ENCODE measurements around the gene STK40. TPM values are rescaled to one million over a fixed set of nuclear protein-coding genes. Genes with fewer than 3 reads are reported as not detected.
A peak's percentile ranks its signal among the peaks of the same experiment; 100 is the strongest.

STK40 gene
- total and polyA plus RNA-seq, 9 of the 15 experiments (the other 6 are each of a cell fraction or from before 2014, with no cell fraction given), result 0.69 to 94.3 (median 39.1) TPM

DNA sequence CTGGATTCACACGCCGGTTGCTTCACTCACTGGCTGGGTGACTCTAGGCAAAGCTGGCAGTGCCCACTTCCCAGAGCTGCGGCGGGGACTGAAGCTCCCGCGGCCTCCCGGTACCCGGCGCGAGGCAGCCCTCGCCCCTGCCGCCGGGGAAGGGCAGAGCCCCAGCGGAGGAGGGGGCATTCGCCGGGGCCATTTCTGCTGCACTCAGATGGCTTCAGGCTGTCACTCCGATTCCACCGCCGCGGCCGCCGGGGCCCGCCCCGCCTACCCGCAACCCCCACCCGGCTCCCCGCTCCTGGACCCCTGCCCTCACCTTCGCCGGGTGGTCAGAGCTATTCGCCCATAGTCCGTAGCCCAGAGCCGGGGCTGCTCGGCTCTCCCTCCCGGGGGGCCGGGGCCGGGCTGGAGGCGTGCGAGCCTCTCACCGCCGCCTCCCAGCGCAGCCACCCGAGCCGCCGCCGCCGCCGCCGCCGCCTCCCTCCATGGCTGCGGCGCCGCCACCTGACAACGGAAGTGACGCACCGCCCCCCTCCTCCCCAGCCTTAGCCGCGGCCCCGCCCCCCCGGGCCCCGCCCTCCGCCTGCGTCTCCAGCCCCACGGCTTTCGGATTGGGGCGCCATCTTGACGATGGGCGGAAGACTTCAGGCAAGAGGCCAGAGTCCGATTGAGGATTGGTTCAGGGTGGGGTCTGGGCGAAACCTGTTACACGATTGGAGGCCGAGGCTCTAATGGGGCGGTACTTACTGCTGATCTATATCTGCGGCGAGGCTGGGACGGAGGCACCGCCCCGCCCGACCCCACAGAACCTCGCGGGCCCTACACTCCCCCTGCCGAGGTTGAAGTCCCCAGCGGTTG lies at the start of gene STK40 (continued):
- TF ChIP-seq, protein P1, sequence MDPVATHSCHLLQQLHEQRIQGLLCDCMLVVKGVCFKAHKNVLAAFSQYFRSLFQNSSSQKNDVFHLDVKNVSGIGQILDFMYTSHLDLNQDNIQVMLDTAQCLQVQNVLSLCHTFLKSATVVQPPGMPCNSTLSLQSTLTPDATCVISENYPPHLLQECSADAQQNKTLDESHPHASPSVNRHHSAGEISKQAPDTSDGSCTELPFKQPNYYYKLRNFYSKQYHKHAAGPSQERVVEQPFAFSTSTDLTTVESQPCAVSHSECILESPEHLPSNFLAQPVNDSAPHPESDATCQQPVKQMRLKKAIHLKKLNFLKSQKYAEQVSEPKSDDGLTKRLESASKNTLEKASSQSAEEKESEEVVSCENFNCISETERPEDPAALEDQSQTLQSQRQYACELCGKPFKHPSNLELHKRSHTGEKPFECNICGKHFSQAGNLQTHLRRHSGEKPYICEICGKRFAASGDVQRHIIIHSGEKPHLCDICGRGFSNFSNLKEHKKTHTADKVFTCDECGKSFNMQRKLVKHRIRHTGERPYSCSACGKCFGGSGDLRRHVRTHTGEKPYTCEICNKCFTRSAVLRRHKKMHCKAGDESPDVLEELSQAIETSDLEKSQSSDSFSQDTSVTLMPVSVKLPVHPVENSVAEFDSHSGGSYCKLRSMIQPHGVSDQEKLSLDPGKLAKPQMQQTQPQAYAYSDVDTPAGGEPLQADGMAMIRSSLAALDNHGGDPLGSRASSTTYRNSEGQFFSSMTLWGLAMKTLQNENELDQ (CRISPR knock-in tag; IDR thresholded peaks at IDR 0.05; ENCODE audit: borderline replicate concordance), result no peak
- TF ChIP-seq, protein P2, sequence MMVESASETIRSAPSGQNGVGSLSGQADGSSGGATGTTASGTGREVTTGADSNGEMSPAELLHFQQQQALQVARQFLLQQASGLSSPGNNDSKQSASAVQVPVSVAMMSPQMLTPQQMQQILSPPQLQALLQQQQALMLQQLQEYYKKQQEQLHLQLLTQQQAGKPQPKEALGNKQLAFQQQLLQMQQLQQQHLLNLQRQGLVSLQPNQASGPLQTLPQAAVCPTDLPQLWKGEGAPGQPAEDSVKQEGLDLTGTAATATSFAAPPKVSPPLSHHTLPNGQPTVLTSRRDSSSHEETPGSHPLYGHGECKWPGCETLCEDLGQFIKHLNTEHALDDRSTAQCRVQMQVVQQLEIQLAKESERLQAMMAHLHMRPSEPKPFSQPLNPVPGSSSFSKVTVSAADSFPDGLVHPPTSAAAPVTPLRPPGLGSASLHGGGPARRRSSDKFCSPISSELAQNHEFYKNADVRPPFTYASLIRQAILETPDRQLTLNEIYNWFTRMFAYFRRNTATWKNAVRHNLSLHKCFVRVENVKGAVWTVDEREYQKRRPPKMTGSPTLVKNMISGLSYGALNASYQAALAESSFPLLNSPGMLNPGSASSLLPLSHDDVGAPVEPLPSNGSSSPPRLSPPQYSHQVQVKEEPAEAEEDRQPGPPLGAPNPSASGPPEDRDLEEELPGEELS (CRISPR knock-in tag; IDR thresholded peaks at IDR 0.05; ENCODE audit: borderline replicate concordance), result no peak
- TF ChIP-seq, protein P3, sequence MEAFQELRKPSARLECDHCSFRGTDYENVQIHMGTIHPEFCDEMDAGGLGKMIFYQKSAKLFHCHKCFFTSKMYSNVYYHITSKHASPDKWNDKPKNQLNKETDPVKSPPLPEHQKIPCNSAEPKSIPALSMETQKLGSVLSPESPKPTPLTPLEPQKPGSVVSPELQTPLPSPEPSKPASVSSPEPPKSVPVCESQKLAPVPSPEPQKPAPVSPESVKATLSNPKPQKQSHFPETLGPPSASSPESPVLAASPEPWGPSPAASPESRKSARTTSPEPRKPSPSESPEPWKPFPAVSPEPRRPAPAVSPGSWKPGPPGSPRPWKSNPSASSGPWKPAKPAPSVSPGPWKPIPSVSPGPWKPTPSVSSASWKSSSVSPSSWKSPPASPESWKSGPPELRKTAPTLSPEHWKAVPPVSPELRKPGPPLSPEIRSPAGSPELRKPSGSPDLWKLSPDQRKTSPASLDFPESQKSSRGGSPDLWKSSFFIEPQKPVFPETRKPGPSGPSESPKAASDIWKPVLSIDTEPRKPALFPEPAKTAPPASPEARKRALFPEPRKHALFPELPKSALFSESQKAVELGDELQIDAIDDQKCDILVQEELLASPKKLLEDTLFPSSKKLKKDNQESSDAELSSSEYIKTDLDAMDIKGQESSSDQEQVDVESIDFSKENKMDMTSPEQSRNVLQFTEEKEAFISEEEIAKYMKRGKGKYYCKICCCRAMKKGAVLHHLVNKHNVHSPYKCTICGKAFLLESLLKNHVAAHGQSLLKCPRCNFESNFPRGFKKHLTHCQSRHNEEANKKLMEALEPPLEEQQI (IDR thresholded peaks at IDR 0.05), result no peak
- no peak for TF ChIP-seq TAL1 (IDR thresholded peaks at IDR 0.05)
- TF ChIP-seq, protein P4, sequence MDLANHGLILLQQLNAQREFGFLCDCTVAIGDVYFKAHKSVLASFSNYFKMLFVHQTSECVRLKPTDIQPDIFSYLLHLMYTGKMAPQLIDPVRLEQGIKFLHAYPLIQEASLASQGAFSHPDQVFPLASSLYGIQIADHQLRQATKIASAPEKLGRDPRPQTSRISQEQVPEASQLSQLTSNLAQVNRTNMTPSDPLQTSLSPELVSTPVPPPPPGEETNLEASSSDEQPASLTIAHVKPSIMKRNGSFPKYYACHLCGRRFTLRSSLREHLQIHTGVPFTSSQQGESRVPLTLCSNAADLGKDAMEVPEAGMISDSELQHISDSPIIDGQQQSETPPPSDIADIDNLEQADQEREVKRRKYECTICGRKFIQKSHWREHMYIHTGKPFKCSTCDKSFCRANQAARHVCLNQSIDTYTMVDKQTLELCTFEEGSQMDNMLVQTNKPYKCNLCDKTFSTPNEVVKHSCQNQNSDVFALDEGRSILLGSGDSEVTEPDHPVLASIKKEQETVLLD (IDR thresholded peaks at IDR 0.05), result no peak
- TF ChIP-seq CEBPB (tag; IDR thresholded peaks at IDR 0.05), result no peak
- peak; percentile 83 for TF ChIP-seq ZBTB1 (CRISPR knock-in tag; IDR thresholded peaks at IDR 0.05; ENCODE audit: borderline replicate concordance, low read depth)
- TF ChIP-seq ZNF584 (CRISPR knock-in tag; IDR thresholded peaks at IDR 0.05; ENCODE audit: low read depth), result no peak
- TF ChIP-seq EP400 (IDR thresholded peaks at IDR 0.05), result no peak
- TF ChIP-seq ATF7 (IDR thresholded peaks at IDR 0.05), result no peak
- TF ChIP-seq MYC (IDR thresholded peaks at IDR 0.05; ENCODE audit: low read depth, low read length), result no peak; the same call in 1 of the 2 replicates
- peak; percentile 82; the same call in 1 of the 2 replicates for TF ChIP-seq MYC (CRISPR knock-in tag; IDR thresholded peaks at IDR 0.05; ENCODE audit: borderline replicate concordance, low read depth)
- TF ChIP-seq, protein P5, sequence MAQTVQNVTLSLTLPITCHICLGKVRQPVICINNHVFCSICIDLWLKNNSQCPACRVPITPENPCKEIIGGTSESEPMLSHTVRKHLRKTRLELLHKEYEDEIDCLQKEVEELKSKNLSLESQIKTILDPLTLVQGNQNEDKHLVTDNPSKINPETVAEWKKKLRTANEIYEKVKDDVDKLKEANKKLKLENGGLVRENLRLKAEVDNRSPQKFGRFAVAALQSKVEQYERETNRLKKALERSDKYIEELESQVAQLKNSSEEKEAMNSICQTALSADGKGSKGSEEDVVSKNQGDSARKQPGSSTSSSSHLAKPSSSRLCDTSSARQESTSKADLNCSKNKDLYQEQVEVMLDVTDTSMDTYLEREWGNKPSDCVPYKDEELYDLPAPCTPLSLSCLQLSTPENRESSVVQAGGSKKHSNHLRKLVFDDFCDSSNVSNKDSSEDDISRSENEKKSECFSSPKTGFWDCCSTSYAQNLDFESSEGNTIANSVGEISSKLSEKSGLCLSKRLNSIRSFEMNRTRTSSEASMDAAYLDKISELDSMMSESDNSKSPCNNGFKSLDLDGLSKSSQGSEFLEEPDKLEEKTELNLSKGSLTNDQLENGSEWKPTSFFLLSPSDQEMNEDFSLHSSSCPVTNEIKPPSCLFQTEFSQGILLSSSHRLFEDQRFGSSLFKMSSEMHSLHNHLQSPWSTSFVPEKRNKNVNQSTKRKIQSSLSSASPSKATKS (CRISPR knock-in tag; IDR thresholded peaks at IDR 0.05), result no peak
- no peak for TF ChIP-seq HMG20A (CRISPR knock-in tag; conservative IDR thresholded peaks at IDR 0.05)
